AG04449 (cell line): ENCODE results near the gene CALN1.

Experiments used
- CTCF ChIA-PET: fragments of 350-600 bp; formaldehyde crosslinking; extraction: SDS; loops from one replicate; lab custom pipeline; 2021; ENCODE audit warnings: antibody characterized with exemption; lab: Yijun Ruan, JAX
- POLR2A ChIA-PET: fragments of 400-600, 350-600 bp; formaldehyde crosslinking; extraction: SDS; loops from one replicate; lab custom pipeline; 2020; ENCODE audit warnings: antibody characterized with exemption, inconsistent platforms; lab: Yijun Ruan, JAX
- DNase-seq: peaks from one replicate; pipeline ENCODE4 v3.0.0-alpha.2; 2010; ENCODE audit warnings: low read depth, low spot score
- H3K4me3 ChIP-seq: 2 replicates; pipeline ENCODE4 v1.5.1; 2011; ENCODE audit warnings: low read depth, mild to moderate bottlenecking, control low read depth, low read length
- TF ChIP-seq, protein P1 (sequence below): IDR thresholded peaks from one replicate; pipeline ENCODE4 v1.5.1; 2011; ENCODE audit warnings: mild to moderate bottlenecking, moderate library complexity, low read length, control low read depth, inconsistent platforms; ENCODE audit not compliant: insufficient read depth; ENCODE audit errors: missing control alignments

Gene CALN1

DNA sequence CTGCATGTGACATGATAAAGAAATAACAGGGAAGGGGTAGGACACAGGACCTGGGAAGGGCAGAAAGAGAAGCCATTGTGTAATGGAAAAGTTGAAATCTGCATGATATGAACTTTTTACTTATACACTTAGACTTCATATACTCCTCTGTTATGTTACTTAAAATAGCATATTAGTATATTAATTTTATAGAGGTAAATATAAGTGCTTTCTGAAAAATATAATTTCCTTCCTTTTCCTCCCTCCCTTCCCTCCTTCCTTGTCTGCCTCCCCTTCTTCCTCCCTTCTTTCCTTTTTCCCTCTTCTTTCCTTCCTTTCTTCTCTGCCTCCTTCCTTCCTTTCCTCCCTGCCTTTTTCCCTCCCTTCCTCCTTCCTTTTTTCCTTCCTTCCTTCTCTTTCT, 363.7 kb downstream of the CALN1 start:
- TF ChIP-seq, protein P1, sequence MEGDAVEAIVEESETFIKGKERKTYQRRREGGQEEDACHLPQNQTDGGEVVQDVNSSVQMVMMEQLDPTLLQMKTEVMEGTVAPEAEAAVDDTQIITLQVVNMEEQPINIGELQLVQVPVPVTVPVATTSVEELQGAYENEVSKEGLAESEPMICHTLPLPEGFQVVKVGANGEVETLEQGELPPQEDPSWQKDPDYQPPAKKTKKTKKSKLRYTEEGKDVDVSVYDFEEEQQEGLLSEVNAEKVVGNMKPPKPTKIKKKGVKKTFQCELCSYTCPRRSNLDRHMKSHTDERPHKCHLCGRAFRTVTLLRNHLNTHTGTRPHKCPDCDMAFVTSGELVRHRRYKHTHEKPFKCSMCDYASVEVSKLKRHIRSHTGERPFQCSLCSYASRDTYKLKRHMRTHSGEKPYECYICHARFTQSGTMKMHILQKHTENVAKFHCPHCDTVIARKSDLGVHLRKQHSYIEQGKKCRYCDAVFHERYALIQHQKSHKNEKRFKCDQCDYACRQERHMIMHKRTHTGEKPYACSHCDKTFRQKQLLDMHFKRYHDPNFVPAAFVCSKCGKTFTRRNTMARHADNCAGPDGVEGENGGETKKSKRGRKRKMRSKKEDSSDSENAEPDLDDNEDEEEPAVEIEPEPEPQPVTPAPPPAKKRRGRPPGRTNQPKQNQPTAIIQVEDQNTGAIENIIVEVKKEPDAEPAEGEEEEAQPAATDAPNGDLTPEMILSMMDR: no peak
- H3K4me3 ChIP-seq: no peak overlapping the region
- ChIA-PET POLR2A (no interaction called here), CTCF (no interaction called here)
- DNase-seq: no peak

DNA sequence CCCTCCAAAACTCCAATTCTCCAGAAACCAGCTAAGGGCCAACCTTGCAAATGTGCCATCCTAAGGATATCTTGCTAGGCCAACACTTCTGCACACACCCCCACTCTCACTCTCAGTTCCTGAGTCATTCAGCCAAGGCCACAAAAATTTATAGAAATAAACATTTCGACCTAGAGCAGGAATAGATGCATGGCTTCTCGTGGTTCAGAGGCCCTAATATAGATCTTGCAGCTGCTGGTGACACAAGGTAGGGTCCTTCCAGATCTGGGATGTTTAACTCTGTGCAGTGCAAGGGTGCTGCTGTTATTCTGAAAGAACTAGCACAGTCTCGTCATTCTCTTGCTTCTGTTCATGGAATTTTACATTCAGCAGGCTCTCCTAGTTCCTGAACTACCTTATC, 369.3 kb downstream of the CALN1 start:
- CTCF ChIA-PET: no interaction called here
- POLR2A ChIA-PET: no interaction called here
- peak; percentile 5 for DNase-seq
- no peak overlapping the region for H3K4me3 ChIP-seq
- TF ChIP-seq, protein P1: no peak

GRCh38 chr7:72040641-72041040, 371.5 kb downstream of the CALN1 start:
- CTCF ChIA-PET: no interaction called here

DNA sequence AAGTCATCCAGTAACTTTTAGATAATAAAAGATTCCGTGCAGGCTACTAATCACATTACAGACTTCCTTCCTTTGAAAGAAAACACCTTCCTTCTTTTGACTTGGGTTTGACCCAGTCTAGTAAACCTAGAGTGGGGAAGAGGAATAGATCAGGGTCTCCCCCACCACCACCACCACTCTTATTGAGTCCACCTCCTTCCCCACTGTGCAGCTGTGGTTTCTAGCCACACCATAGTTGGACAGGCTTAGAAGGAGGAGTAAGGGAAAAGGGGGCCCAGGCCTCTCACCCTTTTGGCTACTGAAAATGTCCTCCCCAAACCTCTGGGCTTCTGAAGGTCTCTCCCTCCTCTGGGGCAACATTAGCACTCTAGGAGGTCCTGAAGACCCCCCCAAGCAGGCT, 372.7 kb downstream of the CALN1 start:
- H3K4me3 ChIP-seq: no peak overlapping the region
- no peak for DNase-seq
- CTCF ChIA-PET: no interaction called here
- POLR2A ChIA-PET: no interaction called here
- TF ChIP-seq, protein P1: no peak

More at GRCh38 chr7:72040641-72041040, 371.5 kb downstream of the CALN1 start:
- DNase-seq: no peak
- H3K4me3 ChIP-seq: no peak overlapping the region
- TF ChIP-seq, protein P1: no peak
- POLR2A ChIA-PET: no interaction called here

DNA sequence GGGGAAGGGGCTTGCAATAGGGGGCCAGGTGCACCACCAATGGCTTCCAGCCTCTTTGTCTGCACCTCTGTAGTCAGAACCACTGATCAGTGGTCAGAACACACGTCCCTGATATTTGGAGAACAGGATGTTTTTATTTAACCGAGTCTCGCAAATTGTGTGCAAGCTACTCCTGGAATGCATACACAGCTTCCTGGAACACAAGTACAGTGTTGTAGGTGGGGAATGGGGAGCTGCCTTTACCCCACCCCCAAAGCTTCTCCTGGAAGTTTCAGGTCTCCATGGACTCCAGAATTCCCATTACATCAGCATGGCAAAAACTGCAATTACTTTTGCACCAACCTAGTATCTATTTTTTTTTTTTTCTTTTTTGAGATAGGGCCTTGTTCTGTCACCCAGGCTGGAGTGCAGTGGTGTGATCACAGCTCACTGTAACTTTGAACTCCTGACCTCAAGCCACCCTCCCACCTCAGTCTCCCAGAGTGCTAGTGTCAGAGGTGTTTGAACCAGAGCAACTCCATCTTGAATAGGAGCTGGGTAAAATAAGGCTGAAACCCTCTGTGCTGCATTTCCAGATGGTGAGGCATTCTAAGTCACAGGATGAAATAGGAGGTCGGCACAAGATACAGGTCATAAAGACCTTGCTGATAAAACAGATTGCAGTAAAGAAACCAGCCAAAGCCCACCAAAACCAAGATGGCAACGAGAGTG, 374.0 kb downstream of the CALN1 start:
- no peak overlapping the region for H3K4me3 ChIP-seq
- ChIA-PET POLR2A (no interaction called here), CTCF (no interaction called here)
- no peak for DNase-seq
- TF ChIP-seq, protein P1: no peak

GRCh38 chr7:72037516-72037915, 374.6 kb downstream of the CALN1 start:
- no peak overlapping the region for H3K4me3 ChIP-seq
- TF ChIP-seq, protein P1: no peak
- ChIA-PET CTCF (no interaction called here), POLR2A (no interaction called here)
- no peak for DNase-seq
